ENCODE results near the gene ORAI3.
A peak's percentile ranks its signal among the peaks of the same experiment; 100 is the strongest.

Gene ORAI3

GRCh38 chr16:30971298-30971697, 22.4 kb downstream of the ORAI3 start:
- DNase-seq, result no peak

- DNase-seq, result no peak
Measured at GRCh38 chr16:30972872-30973271, 24.0 kb downstream of the ORAI3 start.

- no peak for DNase-seq
Measured at GRCh38 chr16:30974348-30974747, 25.5 kb downstream of the ORAI3 start.

- no peak for DNase-seq
Measured at GRCh38 chr16:30976486-30976885, 27.6 kb downstream of the ORAI3 start.

- DNase-seq, result no peak
Measured at GRCh38 chr16:30977502-30977901, 28.6 kb downstream of the ORAI3 start.

GRCh38 chr16:30979170-30980022, 30.5 kb downstream of the ORAI3 start:
- no peak for DNase-seq

GRCh38 chr16:30980023-30980371, 31.1 kb downstream of the ORAI3 start:
- no peak for DNase-seq

- no peak for DNase-seq
Measured at GRCh38 chr16:30980434-30980833, 31.6 kb downstream of the ORAI3 start.

- DNase-seq, result no peak
Measured at GRCh38 chr16:30980959-30981358, 32.1 kb downstream of the ORAI3 start.

- no peak for DNase-seq
Measured at GRCh38 chr16:30982548-30983288, 33.9 kb downstream of the ORAI3 start.

GRCh38 chr16:30983289-30983889, 34.5 kb downstream of the ORAI3 start:
- DNase-seq, result no peak

- no peak for DNase-seq
Measured at GRCh38 chr16:30983898-30984610, 35.2 kb downstream of the ORAI3 start.

- DNase-seq, result peak; percentile 65
Measured at GRCh38 chr16:30984669-30985400, 36.0 kb downstream of the ORAI3 start, which contains the start of gene HSD3B7. HSD3B7 (plus strand) TSS chr16:30985207; CDS start chr16:30985659, 452 bp downstream.

GRCh38 chr16:30985401-30986128, 36.7 kb downstream of the ORAI3 start:
- peak; percentile 88 for DNase-seq

GRCh38 chr16:30986129-30986991, 37.5 kb downstream of the ORAI3 start:
- no peak for DNase-seq

- no peak for DNase-seq
Measured at GRCh38 chr16:30987581-30988190, 38.8 kb downstream of the ORAI3 start.

- DNase-seq, result no peak
Measured at GRCh38 chr16:30989469-30990047, 40.7 kb downstream of the ORAI3 start.

GRCh38 chr16:30990105-30990504, 41.2 kb downstream of the ORAI3 start:
- DNase-seq, result no peak

- DNase-seq, result no peak
Measured at GRCh38 chr16:30991052-30991451, 42.2 kb downstream of the ORAI3 start.

GRCh38 chr16:30992276-30992780, 43.5 kb downstream of the ORAI3 start:
- no peak for DNase-seq

Measured in NCI-H2171 treated with DMSO at 0.1 percent for 48 hours (cell line).